Activated CD4-positive, alpha-beta T cell treated with anti-CD3 and anti-CD28 coated beads for 48 hours (primary cell): ENCODE data around the gene SCAF8.
"Not testable (repeated sequence)": the region's sequence is repeated elsewhere in the genome, so short reads cannot be mapped to it uniquely, and the experiment has no call there.

Source experiments
- DNase-seq: peaks from one replicate; pipeline ENCODE4 v3.0.0-alpha.2; 2020

Gene SCAF8, protein sequence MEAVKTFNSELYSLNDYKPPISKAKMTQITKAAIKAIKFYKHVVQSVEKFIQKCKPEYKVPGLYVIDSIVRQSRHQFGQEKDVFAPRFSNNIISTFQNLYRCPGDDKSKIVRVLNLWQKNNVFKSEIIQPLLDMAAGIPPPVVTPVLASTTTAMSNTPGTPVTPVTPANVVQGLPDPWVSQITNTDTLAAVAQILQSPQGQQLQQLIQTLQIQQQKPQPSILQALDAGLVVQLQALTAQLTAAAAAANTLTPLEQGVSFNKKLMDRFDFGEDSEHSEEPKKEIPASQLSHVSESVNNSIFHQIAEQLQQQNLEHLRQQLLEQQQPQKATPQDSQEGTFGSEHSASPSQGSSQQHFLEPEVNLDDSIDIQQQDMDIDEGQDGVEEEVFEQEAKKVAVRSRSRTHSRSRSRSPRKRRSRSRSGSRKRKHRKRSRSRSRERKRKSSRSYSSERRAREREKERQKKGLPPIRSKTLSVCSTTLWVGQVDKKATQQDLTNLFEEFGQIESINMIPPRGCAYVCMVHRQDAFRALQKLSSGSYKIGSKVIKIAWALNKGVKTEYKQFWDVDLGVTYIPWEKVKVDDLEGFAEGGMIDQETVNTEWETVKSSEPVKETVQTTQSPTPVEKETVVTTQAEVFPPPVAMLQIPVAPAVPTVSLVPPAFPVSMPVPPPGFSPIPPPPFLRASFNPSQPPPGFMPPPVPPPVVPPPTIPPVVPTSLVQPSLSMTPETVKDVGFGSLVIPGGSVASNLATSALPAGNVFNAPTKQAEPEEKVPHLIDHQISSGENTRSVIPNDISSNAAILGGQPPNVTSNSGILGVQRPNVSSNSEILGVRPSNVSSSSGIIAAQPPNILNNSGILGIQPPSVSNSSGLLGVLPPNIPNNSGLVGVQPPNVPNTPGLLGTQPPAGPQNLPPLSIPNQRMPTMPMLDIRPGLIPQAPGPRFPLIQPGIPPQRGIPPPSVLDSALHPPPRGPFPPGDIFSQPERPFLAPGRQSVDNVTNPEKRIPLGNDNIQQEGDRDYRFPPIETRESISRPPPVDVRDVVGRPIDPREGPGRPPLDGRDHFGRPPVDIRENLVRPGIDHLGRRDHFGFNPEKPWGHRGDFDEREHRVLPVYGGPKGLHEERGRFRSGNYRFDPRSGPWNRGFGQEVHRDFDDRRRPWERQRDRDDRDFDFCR (N-terminal part only)

DNA sequence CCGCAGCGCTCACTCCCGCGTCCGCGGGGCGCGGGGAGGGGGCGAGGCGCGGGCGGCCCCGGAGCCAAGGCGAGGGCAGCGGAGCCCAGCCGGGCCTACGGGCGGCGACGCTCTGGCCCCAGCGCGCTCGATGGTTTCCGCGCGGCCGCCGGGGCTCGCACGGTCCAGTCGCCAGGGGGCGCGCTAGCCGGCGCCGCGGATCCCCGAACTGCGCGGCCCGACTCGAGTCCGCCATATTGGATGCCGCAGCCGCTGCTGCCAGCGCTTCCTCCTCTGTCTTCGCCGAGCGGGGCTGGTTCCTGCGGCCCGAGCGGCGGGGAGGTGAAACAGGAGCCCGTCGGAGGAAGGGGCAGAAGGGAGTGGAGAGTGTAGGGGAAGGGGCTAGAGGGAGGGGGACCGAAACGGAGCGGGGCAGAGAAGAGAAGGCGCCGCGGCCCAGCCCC, at the start of gene SCAF8:
Gene SCAF8, plus strand, starts transcription at position 234 of the 443 bp plus-strand sequence. CDS start 485 bp downstream, outside the sequence.
- DNase-seq, result peak; percentile 87

DNA sequence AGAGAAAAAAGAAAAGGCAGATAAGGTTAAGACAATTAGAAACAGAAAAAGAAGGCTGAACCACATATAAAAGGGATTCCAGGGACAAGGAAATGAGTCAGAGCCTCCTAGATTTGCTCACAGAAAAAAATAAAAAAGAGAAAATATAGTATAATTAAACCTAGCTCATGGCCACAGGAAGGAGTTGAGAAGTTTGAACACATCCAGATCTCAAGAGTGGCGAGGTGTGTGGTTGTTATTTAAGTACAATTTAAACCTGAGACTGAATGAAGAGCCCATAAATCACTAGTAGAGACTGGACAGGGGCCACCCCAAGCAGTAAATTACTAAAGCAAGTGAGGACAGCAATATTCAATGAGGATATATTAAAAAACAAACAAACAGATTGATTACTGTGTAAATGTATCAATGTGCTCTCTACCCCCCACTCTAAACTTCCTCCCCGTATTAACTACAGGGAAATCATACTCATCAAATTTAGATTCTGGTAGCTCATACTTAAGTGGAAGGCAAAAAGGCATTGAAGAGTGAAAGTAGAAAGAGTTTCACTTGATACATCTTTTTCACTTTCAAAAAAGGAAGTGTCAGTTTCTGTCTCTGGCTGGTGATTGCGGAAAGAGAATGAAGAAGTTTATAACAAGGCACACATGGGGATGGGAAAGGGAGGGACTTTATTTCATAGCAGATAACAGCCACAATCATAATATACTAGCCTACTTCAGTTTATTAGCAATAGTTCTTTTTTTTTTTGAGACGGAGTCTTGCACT, 49.3 kb upstream of the SCAF8 start:
- no peak for DNase-seq

DNA sequence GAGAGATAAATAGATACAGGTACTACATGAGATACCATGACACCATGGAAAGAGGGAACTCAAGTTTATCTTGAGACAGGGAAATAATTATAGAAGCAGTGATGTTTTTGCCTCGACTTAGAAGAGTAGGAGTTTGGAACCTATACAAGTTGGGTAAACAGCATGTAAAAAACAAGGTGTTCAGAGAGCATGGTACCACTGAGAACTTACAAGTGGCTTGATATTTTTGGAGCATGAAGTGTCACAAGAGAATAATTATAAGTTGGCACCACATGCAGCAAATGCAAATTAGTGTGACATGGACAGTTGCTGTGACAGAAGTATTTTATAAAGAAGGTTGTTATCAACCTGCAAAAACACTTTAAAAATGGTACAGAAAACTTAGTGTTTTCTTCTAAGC, 47.1 kb upstream of the SCAF8 start:
- DNase-seq, result no peak

DNA sequence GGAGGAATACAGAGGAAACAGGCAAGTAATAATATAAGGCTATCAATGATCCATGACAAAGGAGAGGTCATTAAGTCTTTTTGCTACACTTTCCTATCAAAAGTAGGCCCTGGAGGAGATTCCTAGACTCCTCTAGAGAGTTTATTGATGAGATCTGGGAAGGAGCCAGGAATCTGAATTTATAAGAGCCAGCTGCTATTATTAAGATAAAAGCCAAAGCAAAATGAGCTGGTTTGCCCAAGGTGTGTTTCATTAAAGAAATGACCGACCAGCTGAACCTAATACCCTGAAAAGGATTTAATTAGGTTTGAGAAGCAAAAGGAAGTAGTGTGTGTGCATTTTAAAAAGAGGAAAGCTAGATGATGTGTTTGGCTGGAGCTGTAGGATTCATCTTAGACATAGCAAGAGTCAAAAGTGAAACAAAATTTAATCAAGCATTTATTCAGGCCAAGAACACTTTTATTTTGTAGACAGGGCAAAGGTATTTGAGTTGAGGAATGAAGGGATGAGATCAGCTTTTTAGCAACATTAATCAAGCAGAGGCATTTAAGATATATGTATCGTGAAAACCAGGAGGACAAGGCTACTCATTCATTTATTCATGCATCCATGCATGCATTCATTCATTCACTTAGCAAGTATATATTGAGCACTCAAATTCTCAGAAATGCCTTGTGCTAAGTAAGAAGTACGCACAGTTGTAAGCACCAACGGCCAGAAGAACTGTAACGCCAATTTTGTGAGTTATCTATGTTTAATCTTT, 43.5 kb upstream of the SCAF8 start:
- DNase-seq, result no peak

DNA sequence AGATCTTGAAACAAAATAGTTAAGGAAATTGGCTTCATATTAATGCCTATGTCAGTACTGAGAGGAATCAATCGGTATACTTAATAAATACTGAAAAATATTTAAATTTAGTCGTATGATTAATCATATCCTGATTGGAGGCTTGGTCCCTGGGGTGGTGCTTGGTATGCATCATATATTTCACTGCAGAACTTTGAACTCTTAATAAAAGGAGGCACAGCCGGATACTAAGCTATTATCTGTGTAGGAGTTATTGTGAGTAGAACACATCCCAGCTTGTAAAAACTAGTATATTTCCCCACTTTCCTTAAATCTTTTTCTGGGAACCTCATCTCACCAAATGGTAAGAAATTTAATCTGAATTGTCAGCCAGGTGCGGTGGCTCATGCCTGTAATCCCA, 42.4 kb upstream of the SCAF8 start:
- no peak for DNase-seq

DNA sequence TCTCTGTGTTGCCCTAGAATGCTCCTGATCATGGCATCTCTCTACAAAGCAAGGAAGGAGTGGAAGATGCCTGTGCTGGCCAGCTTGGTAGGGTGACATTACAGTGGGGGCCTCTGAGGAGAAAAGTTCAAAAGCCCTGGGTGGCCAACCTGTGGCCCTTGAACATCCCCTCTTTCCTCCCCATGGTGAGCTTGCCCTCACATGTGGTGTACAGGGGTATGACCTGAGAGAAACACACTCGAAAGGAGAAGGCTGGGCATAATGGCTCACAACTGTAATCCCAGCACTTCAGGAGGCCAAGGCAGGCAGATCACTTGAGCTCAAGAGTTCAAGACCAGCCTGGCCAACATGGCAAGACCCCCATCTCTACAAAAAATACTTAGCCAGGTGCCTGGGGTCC, 36.6 kb upstream of the SCAF8 start:
- no peak for DNase-seq

DNA sequence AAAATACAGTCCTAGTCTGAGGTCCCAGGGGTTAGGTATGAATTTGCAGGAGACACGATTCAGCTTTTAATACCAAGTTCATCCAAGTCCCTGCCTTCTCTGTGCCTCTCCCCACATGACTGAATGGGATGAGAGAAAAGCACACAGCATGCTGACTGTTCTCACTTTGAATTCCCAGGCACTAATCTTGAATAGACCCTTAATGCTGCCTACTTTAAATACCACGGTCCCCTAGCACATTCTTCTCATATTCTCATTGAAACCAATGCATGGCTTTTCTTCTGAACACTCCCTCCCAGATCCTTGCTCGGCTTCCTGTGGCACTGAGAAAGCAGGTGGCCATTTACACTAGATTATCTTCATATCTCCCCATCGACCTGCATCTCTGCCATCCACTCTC, 30.1 kb upstream of the SCAF8 start:
- DNase-seq, result no peak

DNA sequence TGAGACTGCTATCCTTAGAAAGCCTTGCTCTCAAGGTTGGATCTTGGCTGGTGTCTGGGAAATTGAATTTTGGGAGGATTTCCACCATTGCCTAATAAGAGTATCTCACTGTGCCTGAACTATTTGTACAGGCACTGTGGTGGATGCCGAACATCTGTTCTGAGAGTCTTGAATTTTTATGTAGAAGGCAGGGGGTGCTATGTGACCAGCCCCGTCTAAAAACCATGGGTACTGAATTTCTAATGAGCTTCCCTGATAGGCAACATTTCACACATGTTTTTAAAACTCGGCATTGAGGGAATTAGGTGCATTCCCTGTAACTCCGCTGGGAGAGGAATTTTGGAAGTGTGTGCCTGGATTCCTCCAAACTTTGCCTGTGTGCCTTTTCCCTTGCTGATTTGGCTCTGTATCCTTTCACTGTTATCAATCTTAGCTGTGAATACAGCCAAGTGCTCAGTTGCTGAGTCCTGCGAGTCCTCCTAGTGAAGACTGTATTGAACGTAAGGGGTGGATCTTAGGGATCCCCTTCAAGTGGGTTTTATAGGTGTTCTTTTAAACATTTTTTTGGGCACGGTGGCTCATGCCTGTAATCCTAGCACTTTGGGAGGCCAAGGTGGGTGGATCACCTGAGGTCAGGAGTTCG, 27.6 kb upstream of the SCAF8 start:
- no peak for DNase-seq

DNA sequence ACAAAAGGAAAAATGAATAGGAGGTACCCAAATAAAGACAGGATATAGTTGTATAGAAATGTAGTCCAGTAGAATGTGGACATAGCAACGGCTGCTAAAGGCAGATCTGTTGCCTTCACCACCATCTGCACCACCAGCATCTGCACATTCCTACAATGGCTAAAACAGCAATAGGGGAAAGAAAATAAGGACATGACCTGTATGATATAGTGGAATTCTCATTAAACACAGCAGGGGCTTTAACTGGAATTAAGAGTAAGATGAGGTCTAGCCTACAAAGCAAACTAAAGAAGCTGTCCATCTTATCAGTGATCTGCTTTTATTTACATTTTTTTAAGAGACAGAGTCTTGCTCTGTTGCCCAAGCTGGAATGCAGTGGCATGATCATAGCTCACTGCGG, 26.8 kb upstream of the SCAF8 start:
- no peak for DNase-seq

DNA sequence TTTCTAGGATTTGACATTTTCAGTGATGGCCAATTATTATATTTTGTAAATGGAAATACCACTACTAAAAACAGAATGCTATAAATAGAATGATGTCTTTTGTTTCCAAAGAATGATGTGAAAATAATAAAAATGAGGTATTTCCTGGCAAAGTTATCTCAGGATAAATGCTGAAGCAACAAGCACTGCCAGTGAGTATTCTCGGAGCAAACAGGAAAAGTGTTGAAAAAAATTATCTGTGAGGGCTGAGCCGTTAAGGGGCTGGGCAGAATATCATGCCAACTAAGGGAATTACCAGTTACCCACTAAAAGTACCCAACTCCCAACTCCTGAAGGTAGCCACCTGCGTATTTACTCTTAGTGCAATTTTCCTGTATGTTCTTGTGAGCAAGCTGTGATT, 23.6 kb upstream of the SCAF8 start:
- no peak for DNase-seq

DNA sequence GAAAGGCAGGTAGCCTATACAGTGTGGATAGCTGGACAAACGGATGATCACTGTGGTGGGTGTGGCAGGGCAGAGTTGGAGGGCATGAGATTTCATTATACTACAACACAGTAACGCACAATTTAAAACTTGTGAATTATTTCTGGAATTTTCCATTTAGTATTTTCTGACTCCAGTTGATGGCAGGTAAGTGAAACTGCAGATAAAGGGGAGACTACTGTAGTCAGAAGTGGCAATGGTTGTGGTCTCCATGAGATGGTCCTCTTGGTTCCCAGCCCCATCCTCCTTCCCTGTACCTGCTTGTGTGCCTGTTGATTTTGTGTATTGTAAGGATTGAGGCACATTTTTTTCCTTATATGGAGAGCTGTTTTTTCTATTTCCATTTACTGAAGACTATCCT, 22.5 kb upstream of the SCAF8 start:
- DNase-seq, result no peak

DNA sequence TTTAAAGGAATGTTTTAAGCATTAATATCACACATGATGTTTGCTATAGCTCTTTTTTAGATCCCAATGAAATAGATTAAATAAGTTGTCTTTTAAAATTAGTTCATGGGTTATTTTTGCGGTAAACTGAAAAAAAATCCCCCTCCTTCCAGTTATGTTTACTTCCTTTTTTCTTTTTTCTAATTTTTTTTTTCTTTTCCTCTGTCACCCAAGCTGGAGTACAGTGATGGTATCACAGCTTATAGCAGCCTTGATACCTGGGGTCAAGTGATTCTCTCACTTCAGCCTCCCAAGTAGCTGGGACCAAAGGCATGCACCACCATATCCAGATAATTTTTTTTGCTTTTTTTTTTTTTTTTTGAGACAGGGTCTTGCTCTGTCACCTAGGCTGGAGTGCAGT, 17.8 kb upstream of the SCAF8 start:
- no peak for DNase-seq

DNA sequence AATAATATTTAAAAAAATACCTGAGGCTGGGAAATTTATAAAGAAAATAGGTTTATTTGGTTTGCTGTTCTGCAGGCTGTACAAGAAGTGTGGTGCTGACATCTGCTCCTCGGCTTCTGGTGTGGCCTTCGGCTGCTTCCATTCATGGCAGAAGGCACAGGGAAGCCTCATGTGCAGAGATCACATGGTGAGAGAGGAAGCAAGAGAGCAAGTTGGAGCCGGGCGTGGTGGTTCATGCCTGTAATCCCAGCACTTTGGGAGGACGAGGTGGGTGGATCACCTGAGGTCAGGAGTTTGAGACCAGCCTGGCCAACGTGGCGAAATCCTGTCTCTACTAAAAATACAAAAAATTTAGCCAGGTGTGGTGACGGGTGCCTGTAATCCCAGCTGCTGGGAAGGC, 16.9 kb upstream of the SCAF8 start:
- DNase-seq, result not testable (repeated sequence)

DNA sequence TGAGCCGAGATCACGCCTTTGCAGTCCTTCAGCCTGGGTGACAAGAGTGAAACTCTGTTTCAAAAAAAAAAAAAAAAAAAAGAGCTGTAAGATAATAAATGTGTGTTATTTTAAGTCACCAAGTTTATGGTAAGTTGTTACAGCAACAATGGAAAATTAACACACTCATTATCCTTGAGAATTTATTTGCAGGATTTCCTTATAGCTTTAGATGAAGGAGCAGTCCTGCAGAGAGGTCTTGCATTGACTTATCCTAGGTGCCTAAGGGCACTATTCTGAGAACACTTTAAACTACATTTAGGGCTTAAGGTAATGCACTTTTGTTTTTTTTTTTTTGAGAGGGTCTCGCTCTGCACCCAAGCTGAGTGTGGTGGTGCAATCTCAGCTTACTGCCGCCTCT, 13.8 kb upstream of the SCAF8 start:
- no peak for DNase-seq

DNA sequence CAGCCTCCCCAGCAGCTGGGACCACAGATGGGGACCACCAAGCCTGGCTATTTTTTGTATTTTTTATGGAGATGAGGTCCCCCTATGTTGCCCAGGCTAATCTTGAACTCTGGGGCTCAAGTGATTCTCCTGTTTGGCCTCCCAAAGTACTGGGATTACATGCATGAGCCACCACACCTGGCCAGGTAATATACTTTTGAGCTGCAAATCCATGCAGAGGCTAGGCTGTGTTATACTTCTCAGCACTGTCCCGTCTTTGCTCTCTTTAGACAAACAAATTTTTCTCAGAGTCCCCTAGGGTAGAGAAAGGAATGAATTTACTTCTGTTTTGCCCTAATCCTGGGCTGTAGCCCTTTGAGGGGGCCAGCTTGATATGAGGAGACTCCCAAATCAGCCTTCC, 13.4 kb upstream of the SCAF8 start:
- no peak for DNase-seq

DNA sequence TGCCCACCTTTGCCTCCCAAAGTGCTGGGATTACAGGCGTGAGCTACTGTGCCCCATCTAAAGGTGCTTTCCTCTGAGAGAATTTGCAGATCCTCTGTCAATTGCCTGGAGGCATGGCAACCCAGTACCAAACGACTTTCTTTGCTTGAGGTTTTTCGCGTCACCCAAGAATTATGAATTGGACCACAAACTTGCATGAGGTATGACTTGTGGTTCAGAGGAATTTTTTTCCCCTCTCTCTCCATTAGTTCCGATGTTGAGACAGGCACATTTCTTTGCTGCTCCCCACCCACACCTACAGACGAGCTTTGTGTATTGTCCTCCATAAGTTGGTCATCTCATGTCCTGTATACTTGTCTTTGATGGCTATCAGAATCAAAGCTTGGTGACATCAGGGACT, 11.8 kb upstream of the SCAF8 start:
- no peak for DNase-seq

DNA sequence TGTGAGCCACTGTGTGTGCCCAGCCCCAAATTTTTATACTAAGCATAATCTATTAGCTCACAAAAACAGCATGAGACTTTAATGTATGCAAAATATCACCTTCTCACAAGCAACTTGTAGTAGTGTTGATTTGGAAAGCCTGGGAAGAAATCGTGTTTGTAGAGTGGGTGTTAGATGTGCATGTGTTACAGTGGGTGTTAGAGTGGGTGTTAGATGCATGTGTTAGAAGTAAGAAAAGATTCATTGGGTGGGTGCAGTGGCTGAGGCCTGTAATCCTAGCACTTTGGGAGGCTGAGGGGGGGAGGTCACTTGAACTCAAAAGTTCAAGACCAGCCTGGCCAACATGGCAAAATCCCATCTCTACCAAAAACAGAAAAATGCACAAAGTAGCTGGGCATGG, 6.3 kb upstream of the SCAF8 start:
- DNase-seq, result no peak

DNA sequence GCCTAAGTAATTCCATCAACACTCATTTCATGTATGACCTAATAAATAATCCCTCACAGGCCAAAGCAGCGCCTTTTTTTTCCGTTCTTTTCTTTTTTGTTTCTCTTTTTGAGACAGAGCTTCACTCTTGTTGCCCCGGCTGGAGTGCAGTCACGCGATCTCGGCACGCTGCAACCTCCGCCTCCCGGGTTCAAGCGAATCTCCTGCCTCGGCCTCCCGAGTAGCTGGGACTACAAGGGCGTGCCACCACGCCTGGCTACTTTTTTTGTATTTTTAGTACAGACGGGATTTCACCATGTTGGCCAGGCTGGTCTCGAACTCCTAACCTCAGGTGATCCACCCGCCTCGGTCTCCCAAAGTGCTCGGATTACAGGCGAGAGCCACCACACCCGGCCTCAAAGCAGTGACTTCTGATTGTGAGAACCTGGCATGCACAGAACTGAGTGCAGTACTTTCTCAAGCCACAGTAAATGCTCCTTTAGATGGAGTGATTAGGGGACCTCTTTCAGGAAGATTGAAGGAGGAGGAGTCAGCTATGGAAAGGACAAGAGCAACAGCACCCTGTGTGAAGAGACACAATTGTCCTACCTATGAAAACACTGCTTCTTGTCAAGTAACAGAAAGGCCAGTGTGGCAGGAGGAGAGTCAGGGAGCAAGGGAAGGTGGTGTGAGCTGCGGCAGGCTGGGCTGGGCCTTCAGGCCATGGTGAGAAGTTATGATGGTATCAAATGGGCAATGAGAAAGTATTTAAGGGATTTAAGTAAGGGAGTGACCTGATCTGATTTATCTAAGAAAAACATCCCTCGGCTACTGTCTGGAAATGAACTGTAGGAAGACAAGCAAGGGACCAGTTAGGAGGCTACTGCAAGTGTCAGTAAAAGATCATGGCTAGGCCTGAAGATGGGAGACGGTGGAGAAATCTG, 1.7 kb upstream of the SCAF8 start:
- DNase-seq, result no peak

DNA sequence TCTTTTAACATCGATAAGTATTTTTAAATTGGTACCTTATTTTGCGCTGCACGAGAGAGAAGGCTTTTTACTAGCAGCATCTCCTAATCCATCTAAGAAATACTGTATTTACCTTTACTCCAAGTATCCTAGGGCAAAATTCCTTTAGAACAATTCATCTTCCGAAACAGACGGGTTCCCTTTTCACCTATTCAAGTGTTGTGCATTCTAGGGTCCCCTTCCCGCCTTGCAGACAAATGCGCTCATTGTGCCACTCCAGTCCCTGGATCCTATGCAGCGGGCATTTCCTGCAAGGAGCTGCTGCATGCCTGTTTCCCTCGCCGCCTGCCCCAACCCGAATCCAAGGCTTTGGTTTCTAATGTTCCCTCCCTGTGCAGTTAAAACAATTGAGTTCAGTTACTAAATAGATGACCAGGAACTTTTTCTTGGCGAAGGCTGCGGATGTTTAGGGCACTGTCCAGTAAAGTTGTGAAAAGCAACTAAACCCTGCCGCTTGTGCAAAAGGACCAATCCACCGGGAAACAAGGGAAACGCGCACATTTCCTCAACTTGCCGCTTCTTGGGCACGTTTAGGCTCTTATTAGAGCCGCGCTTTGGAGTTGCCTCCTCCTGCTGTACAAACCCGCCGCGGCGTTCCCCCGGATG, 556 bp upstream of the SCAF8 start:
- DNase-seq, result peak; percentile 29
